Erythroblast (primary cell): ENCODE results near the gene UIMC1.

Experiments
- GATA1 ChIP-seq: IDR thresholded peaks from 2 replicates; pipeline ENCODE4 v1.6.1; 2011; ENCODE audit warnings: low read depth, mild to moderate bottlenecking, control low read depth, low read length, moderate library complexity
- POLR2A ChIP-seq: IDR thresholded peaks from 2 replicates; pipeline ENCODE4 v1.6.1; 2011; ENCODE audit warnings: mild to moderate bottlenecking, low read length

DNA sequence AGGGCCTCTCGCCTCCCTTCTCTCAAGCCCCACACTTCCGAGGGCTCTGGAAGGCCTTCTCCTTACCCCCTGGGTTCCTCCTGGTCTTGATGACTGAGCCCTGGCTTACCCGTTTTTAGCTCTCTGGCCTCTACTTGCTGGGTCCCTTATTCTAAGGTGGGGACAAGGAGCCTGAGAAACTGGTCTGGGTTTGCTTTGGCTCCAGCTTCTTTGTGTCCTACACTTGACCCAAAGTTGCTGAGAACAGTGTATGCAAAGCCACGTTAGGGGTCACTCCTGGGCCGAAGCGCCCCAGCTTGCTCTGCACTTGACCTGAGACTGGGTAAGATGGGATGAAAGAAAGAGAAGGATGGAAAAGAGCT lies 16.7 kb upstream of the UIMC1 start:
- no peak for TF ChIP-seq POLR2A
- no peak for TF ChIP-seq GATA1
